GM19023 (cell line): ENCODE results near the gene DCDC1.
A peak's percentile ranks its signal among the peaks of the same experiment; 100 is the strongest.

ENCODE experiments used
- ATAC-seq: cut with Tn5 transposase; IDR thresholded peaks from one replicate; pipeline ENCODE4 v1.9.1; 2021; ENCODE audit warnings: mild to moderate bottlenecking, moderate library complexity; ENCODE audit not compliant: unreplicated experiment

The DCDC1 gene

GRCh38 chr11:31107649-31108048, 261.9 kb downstream of the DCDC1 start:
- ATAC-seq, result no peak

- ATAC-seq, result peak; percentile 91
These were observed 262.5 kb downstream of the DCDC1 start for GRCh38 chr11:31106968-31107576.

GRCh38 chr11:31106326-31106725, 263.2 kb downstream of the DCDC1 start:
- no peak for ATAC-seq

GRCh38 chr11:31102875-31103274, 266.7 kb downstream of the DCDC1 start:
- no peak for ATAC-seq

GRCh38 chr11:31102316-31102715, 267.2 kb downstream of the DCDC1 start:
- ATAC-seq, result no peak

- no peak for ATAC-seq
These were observed 273.2 kb downstream of the DCDC1 start for GRCh38 chr11:31096191-31096805.

GRCh38 chr11:31092638-31093037, 276.9 kb downstream of the DCDC1 start:
- ATAC-seq, result no peak

- ATAC-seq, result no peak
These were observed 280.4 kb downstream of the DCDC1 start for GRCh38 chr11:31089117-31089516.

GRCh38 chr11:31069447-31070205, 299.9 kb downstream of the DCDC1 start:
- ATAC-seq, result no peak

GRCh38 chr11:31060880-31061279, 308.7 kb downstream of the DCDC1 start:
- no peak for ATAC-seq

GRCh38 chr11:31059529-31059928, 310.0 kb downstream of the DCDC1 start:
- ATAC-seq, result no peak

- no peak for ATAC-seq
These were observed 319.3 kb downstream of the DCDC1 start for GRCh38 chr11:31050061-31050765.

- no peak for ATAC-seq
These were observed 324.2 kb downstream of the DCDC1 start for GRCh38 chr11:31045335-31045734.

- no peak for ATAC-seq
These were observed 339.3 kb downstream of the DCDC1 start for GRCh38 chr11:31030138-31030792.

- ATAC-seq, result no peak
These were observed 343.2 kb downstream of the DCDC1 start for GRCh38 chr11:31026315-31026714.

GRCh38 chr11:31022080-31022479, 347.5 kb downstream of the DCDC1 start:
- no peak for ATAC-seq

- no peak for ATAC-seq
These were observed 349.8 kb downstream of the DCDC1 start for GRCh38 chr11:31019786-31020185.

GRCh38 chr11:31005202-31005601, 364.3 kb downstream of the DCDC1 start:
- ATAC-seq, result no peak

- ATAC-seq, result no peak
These were observed 368.1 kb downstream of the DCDC1 start for GRCh38 chr11:31001427-31001826.

GRCh38 chr11:31000381-31000780, 369.2 kb downstream of the DCDC1 start:
- no peak for ATAC-seq

- ATAC-seq, result no peak
These were observed 377.1 kb downstream of the DCDC1 start for GRCh38 chr11:30992513-30992849.
